ENCODE data around the gene MYO9B.

DNA sequence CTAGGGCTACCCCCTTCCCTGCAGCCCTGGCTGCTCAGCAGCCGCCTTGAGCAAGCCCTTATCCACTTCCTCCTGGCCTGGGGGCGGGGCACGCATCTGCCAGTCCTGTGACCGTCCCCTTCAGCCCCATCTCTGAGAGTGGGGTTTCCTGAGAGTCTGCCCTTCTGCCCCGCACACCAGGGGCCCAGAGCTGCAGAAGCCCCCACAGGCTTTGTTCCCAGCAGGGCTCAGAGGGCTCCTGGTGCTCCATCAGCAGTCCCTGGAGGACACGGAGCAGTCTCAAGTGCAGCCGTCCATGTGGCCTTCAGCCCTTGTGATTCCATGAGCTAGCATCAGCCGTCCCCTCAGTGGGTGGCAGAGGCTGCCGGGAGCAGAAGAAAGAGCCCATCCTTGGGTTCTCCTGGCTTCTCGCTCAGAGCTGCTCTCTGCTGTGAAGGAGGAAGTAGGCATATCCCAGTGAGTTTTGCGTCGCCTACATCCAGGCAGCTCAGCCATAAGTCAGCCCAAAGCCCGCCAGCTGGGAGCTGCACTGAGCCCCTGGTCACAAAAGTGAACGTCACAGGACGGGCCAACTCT lies 16.3 kb downstream of the MYO9B start:
- TF ChIP-seq, protein P1, sequence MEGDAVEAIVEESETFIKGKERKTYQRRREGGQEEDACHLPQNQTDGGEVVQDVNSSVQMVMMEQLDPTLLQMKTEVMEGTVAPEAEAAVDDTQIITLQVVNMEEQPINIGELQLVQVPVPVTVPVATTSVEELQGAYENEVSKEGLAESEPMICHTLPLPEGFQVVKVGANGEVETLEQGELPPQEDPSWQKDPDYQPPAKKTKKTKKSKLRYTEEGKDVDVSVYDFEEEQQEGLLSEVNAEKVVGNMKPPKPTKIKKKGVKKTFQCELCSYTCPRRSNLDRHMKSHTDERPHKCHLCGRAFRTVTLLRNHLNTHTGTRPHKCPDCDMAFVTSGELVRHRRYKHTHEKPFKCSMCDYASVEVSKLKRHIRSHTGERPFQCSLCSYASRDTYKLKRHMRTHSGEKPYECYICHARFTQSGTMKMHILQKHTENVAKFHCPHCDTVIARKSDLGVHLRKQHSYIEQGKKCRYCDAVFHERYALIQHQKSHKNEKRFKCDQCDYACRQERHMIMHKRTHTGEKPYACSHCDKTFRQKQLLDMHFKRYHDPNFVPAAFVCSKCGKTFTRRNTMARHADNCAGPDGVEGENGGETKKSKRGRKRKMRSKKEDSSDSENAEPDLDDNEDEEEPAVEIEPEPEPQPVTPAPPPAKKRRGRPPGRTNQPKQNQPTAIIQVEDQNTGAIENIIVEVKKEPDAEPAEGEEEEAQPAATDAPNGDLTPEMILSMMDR (optimal IDR thresholded peaks at IDR 0.05 in 1 of 3, IDR thresholded peaks at IDR 0.05 in 1 of 3, conservative IDR thresholded peaks at IDR 0.05 in 1 of 3; ENCODE audit: extremely low read depth in 1 of 3, insufficient read depth in 2 of 3, low read length in 3 of 3), result no peak
- no peak for TF ChIP-seq EZH2 (IDR thresholded peaks at IDR 0.05; ENCODE audit: low read length)
